GM18517 (cell line): Measurements from ENCODE around the gene ZNF546.
"Not testable (repeated sequence)": the region's sequence is repeated elsewhere in the genome, so short reads cannot be mapped to it uniquely, and the experiment has no call there.

ENCODE experiments used
- ATAC-seq: cut with Tn5 transposase; IDR thresholded peaks from one replicate; pipeline ENCODE4 v1.9.1; 2021; ENCODE audit warnings: mild to moderate bottlenecking, moderate library complexity; ENCODE audit not compliant: unreplicated experiment

Gene ZNF546

DNA sequence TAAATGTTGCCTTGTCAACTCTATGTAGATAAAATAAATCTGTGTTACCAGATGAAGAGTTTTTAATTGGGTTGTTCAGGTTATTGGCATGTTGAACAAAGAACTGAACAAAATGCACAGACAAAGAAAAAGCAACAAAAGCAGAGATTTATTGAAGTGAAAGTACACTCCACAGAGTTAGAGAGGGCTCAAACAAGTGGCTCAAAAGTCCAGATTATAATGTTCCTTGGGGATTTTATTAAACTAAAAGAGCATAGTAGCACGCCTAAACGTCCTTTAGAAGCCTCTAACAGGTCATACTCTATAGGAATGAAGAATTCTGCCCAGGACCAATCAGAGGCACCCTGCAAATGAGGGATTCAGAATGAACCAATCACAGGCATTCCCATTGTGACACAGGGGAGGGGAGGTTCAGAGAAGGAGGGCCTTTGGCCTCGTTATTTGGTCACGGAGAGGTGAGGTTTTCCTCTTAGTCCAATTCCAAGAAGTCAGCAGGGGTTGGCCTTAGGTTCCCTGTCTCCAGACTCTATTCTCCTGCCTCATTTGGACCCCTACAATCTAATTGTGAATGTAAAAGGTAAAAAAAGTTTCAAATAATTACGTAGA lies 13.1 kb upstream of the ZNF546 start:
- ATAC-seq = no peak

DNA sequence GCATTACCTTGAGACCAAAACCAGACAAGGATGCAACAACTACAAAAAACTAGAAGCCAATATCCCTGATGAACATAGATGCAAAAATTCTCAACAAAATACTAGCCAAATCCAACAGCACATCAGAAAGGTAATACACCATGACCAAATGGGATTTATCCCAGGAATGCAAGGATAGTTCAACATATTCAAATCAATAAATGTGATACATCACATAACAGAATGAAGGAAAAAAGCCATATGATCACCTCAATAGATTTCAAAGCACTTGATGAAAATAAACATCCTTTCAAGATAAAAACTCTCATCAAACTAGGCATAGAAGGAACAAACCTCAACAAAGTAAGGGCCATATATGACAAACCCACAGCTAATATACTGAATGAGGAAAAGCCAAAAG lies 10.2 kb upstream of the ZNF546 start:
- ATAC-seq = no peak

DNA sequence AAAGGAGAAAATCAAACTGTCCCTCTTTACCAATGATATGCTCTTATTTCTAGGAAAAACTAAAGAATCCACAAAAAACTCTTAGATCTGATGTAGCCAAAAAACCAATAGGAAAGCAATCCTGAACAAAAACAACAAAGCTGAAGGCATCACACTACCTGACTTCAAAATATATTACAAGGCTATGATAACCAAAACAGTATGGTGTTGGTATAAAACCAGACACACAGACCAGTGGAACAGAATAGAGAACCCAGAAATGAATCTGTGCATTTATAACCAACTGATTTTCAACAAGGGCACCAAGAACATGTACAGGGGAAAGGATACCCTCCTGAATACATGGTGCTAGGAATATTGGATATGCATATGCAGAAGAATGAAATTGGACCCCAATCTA lies 9.7 kb upstream of the ZNF546 start:
- ATAC-seq = no peak

DNA sequence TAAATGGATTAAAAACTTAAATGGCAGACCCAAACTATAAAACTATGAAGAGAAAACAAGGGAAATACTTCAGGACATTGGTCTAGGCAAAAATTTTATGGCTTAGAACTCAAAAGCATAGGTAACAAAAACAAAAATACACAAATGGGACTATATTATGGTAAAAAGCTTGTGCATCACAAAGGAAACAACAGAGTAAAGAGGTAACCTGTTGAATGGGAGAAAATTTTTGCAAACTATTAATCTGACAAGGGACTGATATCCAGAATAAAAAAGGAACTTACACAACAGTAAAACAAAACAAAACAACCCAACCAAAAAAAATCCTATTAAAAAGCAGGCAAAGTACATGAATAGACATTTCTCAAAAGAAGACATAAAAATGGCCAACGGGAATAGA lies 9.3 kb upstream of the ZNF546 start:
- ATAC-seq = no peak

DNA sequence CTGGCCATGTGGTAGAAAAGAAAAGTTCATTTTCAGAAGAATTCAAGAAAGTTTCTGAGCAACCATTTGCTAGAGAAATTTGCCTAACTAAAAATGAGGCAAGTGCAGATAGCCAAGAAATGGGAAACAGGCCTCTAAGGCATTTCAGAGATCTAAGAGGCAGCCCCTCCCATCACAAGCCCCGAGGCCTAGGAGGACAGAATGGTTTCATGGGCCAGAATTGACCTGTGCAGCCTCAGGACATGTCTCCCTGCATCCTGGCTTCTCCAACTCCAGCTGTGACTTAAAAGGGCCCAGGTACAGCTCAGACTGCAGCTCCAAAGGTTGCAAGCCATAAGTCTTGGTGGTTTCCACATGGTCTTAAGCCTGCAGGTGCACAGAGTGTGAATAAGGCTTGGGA lies 3.3 kb upstream of the ZNF546 start:
- ATAC-seq = no peak

DNA sequence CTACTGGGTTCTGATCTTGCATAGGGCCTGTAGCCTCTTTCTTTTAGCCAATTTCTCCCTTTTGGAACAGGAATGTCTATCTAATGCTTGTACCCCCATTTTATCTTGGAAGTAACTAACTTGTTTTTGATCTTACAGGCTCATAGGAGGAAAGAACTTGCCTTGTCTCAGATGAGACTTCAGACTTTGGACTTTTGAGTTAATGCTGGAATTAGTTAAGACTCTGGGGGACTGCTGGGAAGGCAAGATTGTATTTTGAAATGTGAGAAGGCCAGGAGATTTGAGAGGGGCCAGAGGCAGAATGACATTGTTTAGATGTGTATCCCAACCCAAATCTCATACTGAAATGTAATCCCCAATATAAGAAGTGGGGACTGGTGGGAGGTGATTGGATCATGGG lies 2.5 kb upstream of the ZNF546 start:
- ATAC-seq = no peak

DNA sequence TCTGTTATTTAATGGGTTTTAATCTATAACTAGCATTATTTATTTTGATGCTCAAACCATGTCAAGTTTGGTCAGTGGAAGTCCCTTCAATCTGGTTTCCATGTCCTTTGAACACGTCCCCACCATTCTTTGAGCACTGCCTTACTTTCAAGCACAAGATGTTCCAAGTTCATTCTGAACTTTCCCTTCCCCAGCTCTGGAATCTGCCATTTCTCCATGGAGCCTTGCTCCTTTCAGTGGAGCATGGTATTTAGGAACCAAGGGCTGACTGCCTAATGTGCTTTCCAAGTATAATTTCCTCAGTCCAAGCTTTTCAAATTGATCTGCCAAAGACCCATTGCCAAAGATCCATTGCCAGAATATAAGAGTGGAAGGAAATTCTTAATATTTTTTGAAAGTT lies 1.1 kb upstream of the ZNF546 start:
- no peak for ATAC-seq

DNA sequence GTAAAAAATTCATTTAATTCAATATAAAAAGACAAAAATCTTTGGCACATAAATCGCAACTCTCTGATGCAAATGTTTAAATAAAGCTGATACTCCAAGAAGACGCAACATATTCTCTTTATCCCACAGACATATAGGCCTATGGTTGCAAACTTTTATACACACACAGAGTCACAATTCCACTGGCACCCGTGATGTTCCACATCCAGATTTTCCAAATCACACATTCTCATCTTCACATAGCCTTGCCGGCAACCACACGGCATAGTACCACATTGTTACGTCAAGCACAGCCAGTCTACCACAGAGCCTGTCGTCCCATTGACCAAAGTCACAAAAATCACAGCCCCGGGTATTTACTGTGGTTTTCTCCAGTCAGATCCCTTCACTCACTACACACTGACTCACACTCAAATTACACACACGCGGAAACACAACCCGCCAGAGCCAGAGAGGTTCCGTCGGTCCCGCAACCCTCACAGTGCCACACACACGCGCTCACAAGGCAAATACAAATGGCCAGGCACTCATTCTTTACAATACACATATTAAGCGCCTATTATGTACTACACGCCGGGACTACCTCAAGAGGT lies 546 bp upstream of the ZNF546 start:
- peak; percentile 39 for ATAC-seq

DNA sequence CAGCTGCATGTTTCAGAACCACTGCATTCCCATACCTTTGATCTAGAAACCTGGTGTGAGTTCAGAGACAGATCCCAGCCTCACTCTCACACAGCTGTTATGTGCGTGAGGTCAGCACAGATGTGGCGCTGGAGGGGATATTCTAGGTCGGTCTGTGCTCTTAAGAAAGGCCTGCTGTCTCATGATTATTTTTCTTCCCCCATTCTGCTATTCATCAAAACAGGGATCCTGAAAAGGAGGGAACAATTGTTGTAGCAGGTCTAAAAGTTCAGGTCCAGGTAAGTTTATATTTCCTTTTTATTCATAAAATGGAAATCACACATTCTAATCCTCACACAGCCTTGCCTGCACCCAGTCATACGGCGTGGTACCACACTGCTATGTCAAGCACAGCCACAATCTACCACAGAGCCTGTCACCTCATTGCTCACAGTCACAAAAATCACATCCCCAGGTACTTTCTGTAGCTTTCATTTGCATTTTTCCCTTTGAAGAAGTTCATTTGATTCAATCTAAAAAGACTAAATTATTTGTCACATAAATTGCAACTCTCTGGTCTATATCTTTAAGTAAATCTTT lies 867 bp downstream of the ZNF546 start:
- ATAC-seq = no peak

DNA sequence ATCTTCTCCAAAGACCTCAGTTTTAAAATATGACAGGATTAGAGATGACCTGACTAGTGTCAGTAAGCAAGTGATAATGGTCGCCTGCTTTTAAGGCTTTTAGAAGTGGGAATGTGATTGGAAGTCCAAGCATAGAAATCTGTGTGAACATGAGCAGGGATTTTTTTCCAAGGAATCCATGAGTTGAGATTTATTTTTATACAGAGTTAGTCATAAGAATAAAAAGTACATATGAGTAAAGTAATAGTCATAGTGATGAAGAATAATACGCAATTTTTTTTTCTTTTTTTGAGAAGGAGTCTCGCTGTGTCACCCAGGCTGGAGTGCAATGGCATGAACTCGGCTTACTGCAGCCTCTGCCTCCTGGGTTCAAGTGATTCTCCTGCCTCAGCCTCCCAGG lies 1.6 kb downstream of the ZNF546 start:
- no peak for ATAC-seq

DNA sequence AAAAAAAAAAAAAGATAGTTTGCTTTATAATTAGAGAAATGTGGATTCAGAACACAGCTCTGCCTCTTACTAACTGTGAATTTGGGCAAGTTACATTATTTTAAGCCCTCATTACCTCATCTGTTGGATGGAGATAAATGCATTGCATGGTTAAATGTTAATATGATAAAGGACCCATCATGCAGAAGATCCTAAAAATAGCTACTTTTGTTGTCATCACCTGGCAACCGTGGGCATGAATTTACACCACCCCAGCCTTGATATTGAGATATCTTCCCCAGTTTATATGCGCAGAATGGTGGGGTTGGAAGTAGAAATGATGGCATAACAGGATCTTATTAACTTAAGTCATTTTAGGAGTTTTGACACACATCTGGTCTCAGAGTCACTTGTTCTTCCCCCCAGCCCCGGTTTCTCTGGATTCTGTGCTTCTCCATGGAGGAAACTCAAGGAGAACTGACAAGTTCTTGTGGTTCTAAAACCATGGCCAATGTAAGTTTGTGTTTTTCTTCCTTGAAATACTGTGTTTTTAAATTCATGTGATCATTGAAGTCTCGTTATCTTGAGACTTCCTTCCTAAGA lies 8.9 kb downstream of the ZNF546 start:
- ATAC-seq = no peak

DNA sequence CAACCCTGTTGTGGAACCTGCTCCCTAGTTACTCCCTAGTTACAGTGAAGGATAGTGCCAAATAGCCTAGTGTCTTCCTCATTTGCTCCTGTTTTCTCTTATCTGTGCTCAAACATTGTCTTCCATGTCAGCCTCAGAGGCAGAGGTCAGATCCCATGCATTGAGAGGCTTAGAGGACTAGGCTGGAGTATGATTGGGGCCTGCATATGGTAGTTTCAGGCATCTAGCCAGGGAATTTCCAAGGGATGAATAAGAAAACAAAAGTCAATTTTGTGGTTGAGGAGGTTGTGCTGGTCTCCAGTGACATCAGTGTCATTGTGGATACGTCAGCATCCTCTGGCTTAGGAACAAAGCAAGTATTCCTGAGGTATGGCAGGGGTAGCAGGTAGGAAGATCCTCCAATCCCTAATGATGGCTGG lies 9.4 kb downstream of the ZNF546 start:
- ATAC-seq = no peak

DNA sequence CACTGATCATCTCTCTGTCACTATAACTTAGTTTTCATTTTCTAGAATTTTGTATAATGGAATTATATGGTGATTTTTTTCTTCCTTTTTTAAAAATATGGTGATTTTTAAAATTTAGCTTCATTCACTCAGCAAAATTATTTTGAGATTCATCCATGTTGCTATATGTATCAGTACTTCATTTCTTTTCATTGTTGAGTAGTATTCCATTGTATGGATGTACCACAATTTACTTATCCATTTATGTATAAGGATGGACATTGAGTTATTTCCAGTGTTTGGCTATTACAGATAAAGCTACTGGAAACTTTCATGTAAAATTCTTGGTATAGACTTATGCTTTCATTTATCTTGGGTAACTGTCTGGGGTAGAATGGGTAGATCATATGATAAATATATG lies 12.8 kb downstream of the ZNF546 start:
- ATAC-seq = no peak

DNA sequence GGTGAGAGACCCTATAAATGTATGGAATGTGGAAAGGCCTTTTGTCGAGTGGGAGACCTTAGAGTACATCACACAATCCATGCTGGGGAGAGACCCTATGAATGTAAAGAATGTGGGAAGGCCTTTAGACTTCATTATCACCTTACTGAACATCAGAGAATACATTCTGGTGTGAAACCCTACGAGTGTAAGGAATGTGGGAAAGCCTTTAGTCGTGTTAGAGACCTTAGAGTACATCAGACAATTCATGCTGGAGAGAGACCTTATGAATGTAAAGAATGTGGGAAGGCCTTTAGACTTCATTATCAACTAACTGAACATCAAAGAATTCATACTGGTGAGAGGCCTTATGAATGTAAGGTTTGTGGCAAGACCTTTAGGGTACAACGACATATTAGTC lies 17.1 kb downstream of the ZNF546 start:
- no peak for ATAC-seq

DNA sequence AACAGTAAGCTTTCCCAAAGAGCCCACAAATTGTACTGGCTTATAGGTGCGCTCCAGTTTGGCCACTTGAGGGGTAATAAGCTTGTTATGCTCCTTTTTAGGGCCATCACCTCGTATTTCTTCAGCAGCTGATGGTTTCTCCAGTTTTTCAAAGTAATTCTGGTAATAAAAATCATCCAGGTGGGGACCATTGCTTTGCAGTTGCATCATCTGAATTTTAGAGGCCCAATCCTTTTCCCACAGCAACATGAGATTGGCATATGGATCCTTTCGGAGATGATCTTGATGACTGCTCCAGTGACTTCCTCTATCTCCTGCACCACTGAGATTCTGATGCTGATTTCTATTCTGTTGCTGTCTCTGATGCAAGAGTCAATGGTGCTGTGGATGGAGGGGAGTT lies 27.1 kb downstream of the ZNF546 start:
- ATAC-seq = no peak

DNA sequence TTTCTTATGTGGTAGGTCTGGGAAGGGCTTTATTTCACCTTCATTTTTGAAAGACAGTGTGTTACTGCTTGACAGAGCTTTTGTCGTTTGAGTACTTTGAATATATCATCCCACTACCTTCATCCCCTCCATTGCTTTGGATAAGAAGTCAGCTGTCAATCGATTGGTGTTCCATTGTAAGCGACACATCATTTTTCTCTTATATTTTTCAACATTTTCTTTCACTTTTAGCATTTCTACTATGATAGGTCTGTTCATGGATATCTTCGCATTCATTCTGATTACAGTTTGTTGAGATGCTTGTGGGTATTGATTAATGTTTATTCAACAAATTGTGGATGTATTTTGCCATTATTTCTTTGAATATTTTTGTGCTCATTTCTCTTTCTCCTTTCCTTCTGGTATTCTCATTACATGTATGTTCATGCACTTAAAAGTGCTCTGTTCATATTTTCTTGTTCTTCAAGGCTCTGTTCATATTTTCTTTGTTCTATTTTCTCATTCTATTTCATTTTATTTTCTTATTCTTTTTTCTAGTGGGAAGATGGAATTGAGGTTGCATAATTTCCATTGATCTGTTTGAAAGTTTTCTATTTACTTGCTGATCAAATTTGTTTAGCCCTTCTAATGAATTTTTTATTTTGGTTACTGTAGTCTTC lies 29.2 kb downstream of the ZNF546 start:
- ATAC-seq = no peak

DNA sequence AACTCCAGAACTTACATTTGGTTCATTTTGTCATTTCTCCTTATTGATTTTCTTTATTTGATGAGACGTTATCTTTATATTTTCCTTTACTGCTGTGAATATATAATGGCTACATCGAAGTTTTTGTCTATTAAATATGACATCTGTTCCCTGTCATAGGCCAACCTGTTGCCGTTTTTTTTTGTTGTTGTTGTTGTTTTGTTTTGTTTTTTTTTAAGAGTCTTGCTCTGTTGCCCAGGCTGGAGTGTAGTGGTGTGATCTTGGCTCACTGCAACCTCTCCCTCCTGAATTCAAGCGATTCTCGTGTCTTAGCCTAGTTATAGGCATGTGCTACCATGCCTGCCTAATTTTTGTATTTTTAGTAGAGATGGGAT lies 29.7 kb downstream of the ZNF546 start:
- no peak for ATAC-seq

DNA sequence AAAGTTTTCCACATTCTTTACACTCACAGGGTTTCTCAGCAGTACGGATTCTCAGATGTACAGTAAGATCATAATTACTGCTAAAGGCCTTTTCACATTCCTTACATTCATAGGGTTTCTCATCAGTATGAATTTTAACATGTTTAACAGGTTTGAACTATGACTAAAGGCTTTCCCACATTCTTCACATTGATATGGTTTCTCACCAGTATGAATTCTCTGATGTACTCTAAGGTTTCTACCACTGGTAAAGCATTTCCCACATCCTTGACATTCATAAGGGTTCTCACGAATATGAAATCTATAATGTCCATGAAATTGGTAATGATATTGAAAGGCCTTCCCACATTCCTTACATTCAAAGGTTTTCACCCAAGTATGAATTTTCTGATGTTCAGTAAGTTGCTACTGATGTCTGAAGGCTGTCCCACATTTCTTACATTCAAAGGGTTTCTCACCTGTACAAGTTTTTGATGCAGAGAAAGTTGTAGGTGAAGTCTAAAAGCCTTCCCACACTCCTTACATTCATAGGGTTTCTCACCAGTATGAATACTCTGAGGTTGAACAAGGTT lies 37.2 kb downstream of the ZNF546 start:
- no peak for ATAC-seq

DNA sequence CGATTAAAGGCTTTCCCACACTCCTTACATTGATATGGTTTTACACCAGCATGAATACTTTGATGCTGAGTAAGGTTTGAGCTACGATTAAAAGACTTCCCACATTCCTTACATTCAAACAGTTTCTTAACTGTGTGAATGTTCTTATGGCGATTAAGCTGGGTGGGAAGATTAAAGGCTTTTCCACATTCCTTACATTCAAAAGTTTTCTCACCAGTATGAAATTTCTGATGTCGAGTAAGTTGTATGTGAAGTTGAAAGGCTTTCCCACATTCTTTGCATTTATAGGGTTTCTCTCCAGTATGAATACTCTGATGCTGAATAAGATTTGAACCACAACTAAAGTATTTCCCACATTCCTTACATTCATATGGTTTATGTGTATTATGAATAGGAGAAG lies 39.1 kb downstream of the ZNF546 start:
- ATAC-seq = no peak

DNA sequence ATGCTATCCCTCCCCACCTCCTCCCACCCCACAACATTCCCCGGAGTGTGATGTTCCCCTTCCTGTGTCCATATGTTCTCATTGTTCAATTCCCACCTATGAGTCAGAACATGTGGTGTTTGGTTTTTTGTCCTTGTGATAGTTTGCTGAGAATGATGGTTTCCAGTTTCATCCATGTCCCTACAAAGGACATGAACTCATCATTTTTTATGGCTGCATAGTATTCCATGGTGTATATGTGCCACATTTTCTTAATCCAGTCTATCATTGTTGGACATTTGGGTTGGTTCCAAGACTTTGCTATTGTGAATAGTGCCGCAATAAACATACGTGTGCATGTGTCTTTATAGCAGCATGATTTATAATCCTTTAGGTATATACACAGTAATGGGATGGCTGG lies 41.2 kb downstream of the ZNF546 start:
- not testable (repeated sequence) for ATAC-seq

DNA sequence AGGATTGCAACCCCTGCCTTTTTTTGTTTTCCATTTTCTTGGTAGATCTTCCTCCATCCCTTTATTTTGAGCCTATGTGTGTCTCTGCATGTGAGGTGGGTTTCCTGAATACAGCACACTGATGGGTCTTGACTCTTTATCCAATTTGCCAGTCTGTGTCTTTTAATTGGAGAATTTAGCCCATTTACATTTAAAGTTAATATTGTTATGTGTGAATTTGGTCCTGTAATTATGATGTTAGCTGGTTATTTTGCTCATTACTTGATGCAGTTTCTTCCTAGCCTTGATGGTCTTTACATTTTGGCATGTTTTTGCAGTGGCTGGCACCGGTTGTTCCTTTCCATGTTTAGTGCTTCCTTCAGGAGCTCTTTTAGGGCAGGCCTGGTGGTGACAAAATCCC lies 44.9 kb downstream of the ZNF546 start:
- ATAC-seq = not testable (repeated sequence)

DNA sequence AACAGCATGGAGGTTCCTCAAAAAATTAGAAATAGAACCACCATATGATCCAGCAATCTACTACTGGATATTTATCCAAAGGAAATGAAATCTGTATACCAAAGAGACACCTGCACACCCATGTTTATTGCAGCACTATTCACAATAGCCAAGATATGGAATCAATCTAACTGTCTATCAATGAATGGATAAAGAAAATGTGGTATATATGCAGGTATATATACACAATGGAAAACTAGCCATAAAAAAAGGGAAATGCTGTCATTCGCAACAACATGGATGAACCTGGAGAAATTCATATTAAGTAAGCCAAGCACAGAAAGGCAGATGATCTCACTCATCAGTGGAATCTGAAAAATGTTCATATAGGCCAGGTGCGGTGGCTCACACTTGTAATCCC lies 56.6 kb downstream of the ZNF546 start:
- ATAC-seq = no peak
